ENCODE results near the gene TOMT. TPM values are rescaled to one million over a fixed set of nuclear protein-coding genes. Genes with fewer than 3 reads are reported as not detected.
A peak's percentile ranks its signal among the peaks of the same experiment; 100 is the strongest.

Gene TOMT, protein sequence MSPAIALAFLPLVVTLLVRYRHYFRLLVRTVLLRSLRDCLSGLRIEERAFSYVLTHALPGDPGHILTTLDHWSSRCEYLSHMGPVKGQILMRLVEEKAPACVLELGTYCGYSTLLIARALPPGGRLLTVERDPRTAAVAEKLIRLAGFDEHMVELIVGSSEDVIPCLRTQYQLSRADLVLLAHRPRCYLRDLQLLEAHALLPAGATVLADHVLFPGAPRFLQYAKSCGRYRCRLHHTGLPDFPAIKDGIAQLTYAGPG
- not detected in 2 replicates for polyA plus RNA-seq (2013)

DNA sequence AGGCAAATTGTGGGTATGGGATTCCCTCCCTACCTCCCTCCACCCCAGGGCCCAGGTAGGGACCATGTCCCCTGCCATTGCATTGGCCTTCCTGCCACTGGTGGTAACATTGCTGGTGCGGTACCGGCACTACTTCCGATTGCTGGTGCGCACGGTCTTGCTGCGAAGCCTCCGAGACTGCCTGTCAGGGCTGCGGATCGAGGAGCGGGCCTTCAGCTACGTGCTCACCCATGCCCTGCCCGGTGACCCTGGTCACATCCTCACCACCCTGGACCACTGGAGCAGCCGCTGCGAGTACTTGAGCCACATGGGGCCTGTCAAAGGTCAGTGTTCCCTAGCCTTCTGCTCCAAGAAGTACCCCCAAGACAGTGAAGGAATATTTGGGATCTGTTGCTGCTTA, at the start of gene TOMT:
TSS of gene TOMT (plus strand) at position 37 of the 400 bp plus-strand sequence. CDS start at position 65, 28 bp downstream.
- no peaks in the 10 kb centered on the region for H3K27me3 ChIP-seq (ENCODE audit: insufficient read depth, low read length)
- H3K79me2 ChIP-seq (ENCODE audit: control insufficient read depth, insufficient read depth, low read length, poor library complexity): peaks cover 11% of the 10 kb centered on the region
- peaks cover 12% of the 10 kb centered on the region for H3K79me1 ChIP-seq (ENCODE audit: low read length)
- no peak within 1 kb of the TSS for H3K18ac ChIP-seq (ENCODE audit: low read length)
- H3K14ac ChIP-seq (ENCODE audit: low read length): no peak within 1 kb of the TSS
- H2BK120ac ChIP-seq (ENCODE audit: insufficient read depth, low read length, poor library complexity): no peak within 1 kb of the TSS
- no peak within 1 kb of the TSS for H4K12ac ChIP-seq (ENCODE audit: low read depth, low read length)
- H2AFZ ChIP-seq (ENCODE audit: insufficient read depth, low read length, poor library complexity): no peak within 1 kb of the TSS
- H3K4me1 ChIP-seq (ENCODE audit: control insufficient read depth in 1 of 2, insufficient read depth in 2 of 2, low read length in 2 of 2): peaks cover 11 to 14% of the 10 kb centered on the region in 2 experiments
- no peak within 1 kb of the TSS for H3K4me2 ChIP-seq (ENCODE audit: low read length)
- H2BK5ac ChIP-seq (ENCODE audit: low read depth, low read length, poor library complexity): no peak within 1 kb of the TSS
- WGBS (ENCODE audit: extremely low coverage, insufficient coverage, insufficient read length): no CpG with 5 or more reads among the region's 14 CpGs
- H3K36me3 ChIP-seq (ENCODE audit: control insufficient read depth in 1 of 2, insufficient read depth in 2 of 2, low read length in 2 of 2): peaks cover 9 to 19% of the 10 kb centered on the region in 2 experiments
- H2AK5ac ChIP-seq (ENCODE audit: low read length): no peak within 1 kb of the TSS
- no peak within 1 kb of the TSS for H4K91ac ChIP-seq (ENCODE audit: low read depth, low read length)
- no peak within 1 kb of the TSS for H3K23ac ChIP-seq (ENCODE audit: low read length)
- DNase-seq: no peak
- H3K4ac ChIP-seq (ENCODE audit: low read depth, low read length): no peak within 1 kb of the TSS
- H4K8ac ChIP-seq (ENCODE audit: low read depth, low read length): no peak within 1 kb of the TSS
- no peak within 1 kb of the TSS for H3K27ac ChIP-seq (ENCODE audit: low read depth, low read length)
- H3K4me3 ChIP-seq (ENCODE audit: low read depth, low read length): no peak within 1 kb of the TSS
- H3K9ac ChIP-seq (ENCODE audit: low read length): no peak within 1 kb of the TSS
- H3K9me3 ChIP-seq (ENCODE audit: insufficient read depth, low read depth, low read length): no peaks in the 10 kb centered on the region
- peak within 1 kb of the TSS; percentile 17 for H2BK12ac ChIP-seq (ENCODE audit: low read length)

DNA sequence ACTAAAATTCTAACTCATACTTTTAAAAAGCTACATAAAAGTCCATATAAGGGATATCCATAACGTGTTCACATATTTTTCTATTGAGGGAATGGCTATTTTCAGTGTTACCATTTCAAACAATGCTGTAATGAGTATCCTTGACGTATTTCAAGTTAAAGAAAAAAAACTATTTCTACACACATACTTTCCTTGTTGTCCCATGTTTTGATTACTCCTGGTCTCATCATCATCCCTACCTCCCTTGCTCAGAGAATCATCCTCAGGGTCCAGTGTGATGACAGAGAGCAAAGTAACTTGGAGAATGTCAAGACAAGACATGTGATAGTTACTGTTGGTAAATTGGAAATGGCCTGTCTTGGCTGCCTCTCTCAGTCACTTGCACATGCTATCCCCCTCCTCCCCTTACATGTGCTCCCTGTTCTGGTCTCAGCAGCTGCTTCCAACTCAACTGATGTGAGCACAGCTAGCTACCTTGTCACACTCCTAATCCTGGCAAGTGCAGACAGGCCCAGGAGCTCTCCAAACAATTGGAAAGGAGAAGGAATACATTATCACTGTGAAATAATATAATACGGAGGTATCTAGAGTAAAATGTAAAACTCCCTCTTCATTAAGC, 47.2 kb upstream of the TOMT start:
- H3K14ac ChIP-seq (ENCODE audit: low read length): no peak overlapping the region
- no peak overlapping the region for H4K8ac ChIP-seq (ENCODE audit: low read depth, low read length)
- no peaks in the 10 kb centered on the region for H3K27me3 ChIP-seq (ENCODE audit: insufficient read depth, low read length)
- no peak overlapping the region for H2AFZ ChIP-seq (ENCODE audit: insufficient read depth, low read length, poor library complexity)
- H2BK12ac ChIP-seq (ENCODE audit: low read length): no peak overlapping the region
- no peak overlapping the region for H3K4me3 ChIP-seq (ENCODE audit: low read depth, low read length)
- H2BK120ac ChIP-seq (ENCODE audit: insufficient read depth, low read length, poor library complexity): no peak overlapping the region
- H3K4me2 ChIP-seq (ENCODE audit: low read length): no peak overlapping the region
- H3K27ac ChIP-seq (ENCODE audit: low read depth, low read length): no peak overlapping the region
- H3K9me3 ChIP-seq (ENCODE audit: insufficient read depth, low read depth, low read length): no peaks in the 10 kb centered on the region
- no peak overlapping the region for H4K91ac ChIP-seq (ENCODE audit: low read depth, low read length)
- no peaks in the 10 kb centered on the region for H3K79me1 ChIP-seq (ENCODE audit: low read length)
- no CpG with 5 or more reads among the region's 3 CpGs for WGBS (ENCODE audit: extremely low coverage, insufficient coverage, insufficient read length)
- H3K18ac ChIP-seq (ENCODE audit: low read length): no peak overlapping the region
- H2BK5ac ChIP-seq (ENCODE audit: low read depth, low read length, poor library complexity): no peak overlapping the region
- H3K9ac ChIP-seq (ENCODE audit: low read length): no peak overlapping the region
- no peak overlapping the region for H4K12ac ChIP-seq (ENCODE audit: low read depth, low read length)
- H3K4ac ChIP-seq (ENCODE audit: low read depth, low read length): no peak overlapping the region
- H2AK5ac ChIP-seq (ENCODE audit: low read length): no peak overlapping the region
- no peaks in the 10 kb centered on the region for H3K4me1 ChIP-seq (ENCODE audit: control insufficient read depth in 1 of 2, insufficient read depth in 2 of 2, low read length in 2 of 2)
- no peak overlapping the region for H3K23ac ChIP-seq (ENCODE audit: low read length)
- peaks cover 3 to 4% of the 10 kb centered on the region in 2 experiments for H3K36me3 ChIP-seq (ENCODE audit: control insufficient read depth in 1 of 2, insufficient read depth in 2 of 2, low read length in 2 of 2)
- H3K79me2 ChIP-seq (ENCODE audit: control insufficient read depth, insufficient read depth, low read length, poor library complexity): no peaks in the 10 kb centered on the region
- DNase-seq: peak in 1 of 2 donors; percentile 66

DNA sequence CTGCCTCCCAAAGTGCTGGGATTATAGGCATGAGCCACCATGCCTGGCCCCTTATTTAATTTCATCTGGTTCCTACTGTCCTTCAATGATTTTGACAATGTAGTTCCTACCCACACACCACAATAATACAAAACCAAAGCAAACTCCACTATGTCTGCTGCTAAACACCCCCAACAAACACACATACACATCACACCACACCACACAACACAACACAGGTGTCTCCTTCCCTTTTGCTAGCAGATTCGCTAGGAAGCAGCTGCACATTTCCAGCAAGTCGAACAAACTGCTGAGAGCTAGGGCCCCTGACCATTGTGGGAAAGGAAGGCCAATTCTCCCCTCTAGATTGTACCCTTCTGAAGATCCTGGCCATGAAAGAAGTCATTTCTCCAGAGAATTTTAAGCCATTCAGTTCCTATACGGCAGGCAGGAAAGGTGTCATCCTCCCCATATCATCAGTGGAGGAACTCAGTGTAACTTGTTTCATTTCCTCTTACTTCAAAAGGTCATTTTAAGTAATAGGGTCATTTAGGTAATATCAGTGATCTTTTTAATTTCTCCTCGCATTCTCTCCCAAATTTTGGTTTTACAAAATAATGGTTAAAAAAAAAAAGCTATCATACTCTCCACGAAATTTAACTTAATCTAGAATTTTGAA, 43.9 kb upstream of the TOMT start:
- no peak overlapping the region for H3K18ac ChIP-seq (ENCODE audit: low read length)
- no peak overlapping the region for H4K8ac ChIP-seq (ENCODE audit: low read depth, low read length)
- no peaks in the 10 kb centered on the region for H3K27me3 ChIP-seq (ENCODE audit: insufficient read depth, low read length)
- H2AK5ac ChIP-seq (ENCODE audit: low read length): no peak overlapping the region
- no peak overlapping the region for H2AFZ ChIP-seq (ENCODE audit: insufficient read depth, low read length, poor library complexity)
- no peak overlapping the region for H2BK120ac ChIP-seq (ENCODE audit: insufficient read depth, low read length, poor library complexity)
- H3K79me1 ChIP-seq (ENCODE audit: low read length): no peaks in the 10 kb centered on the region
- no peak overlapping the region for H4K91ac ChIP-seq (ENCODE audit: low read depth, low read length)
- no peak overlapping the region for H3K4me2 ChIP-seq (ENCODE audit: low read length)
- no CpG with 5 or more reads among the region's 5 CpGs for WGBS (ENCODE audit: extremely low coverage, insufficient coverage, insufficient read length)
- no peak overlapping the region for H2BK12ac ChIP-seq (ENCODE audit: low read length)
- no peak overlapping the region for H3K4me3 ChIP-seq (ENCODE audit: low read depth, low read length)
- no peak overlapping the region for H3K9ac ChIP-seq (ENCODE audit: low read length)
- peaks cover 4 to 5% of the 10 kb centered on the region in 2 experiments for H3K36me3 ChIP-seq (ENCODE audit: control insufficient read depth in 1 of 2, insufficient read depth in 2 of 2, low read length in 2 of 2)
- no peak for DNase-seq
- no peak overlapping the region for H3K14ac ChIP-seq (ENCODE audit: low read length)
- H2BK5ac ChIP-seq (ENCODE audit: low read depth, low read length, poor library complexity): no peak overlapping the region
- no peaks in the 10 kb centered on the region for H3K79me2 ChIP-seq (ENCODE audit: control insufficient read depth, insufficient read depth, low read length, poor library complexity)
- H3K4me1 ChIP-seq (ENCODE audit: control insufficient read depth in 1 of 2, insufficient read depth in 2 of 2, low read length in 2 of 2): no peaks in the 10 kb centered on the region
- H4K12ac ChIP-seq (ENCODE audit: low read depth, low read length): no peak overlapping the region
- H3K23ac ChIP-seq (ENCODE audit: low read length): no peak overlapping the region
- H3K9me3 ChIP-seq (ENCODE audit: insufficient read depth, low read depth, low read length): no peaks in the 10 kb centered on the region
- H3K27ac ChIP-seq (ENCODE audit: low read depth, low read length): no peak overlapping the region
- H3K4ac ChIP-seq (ENCODE audit: low read depth, low read length): no peak overlapping the region

DNA sequence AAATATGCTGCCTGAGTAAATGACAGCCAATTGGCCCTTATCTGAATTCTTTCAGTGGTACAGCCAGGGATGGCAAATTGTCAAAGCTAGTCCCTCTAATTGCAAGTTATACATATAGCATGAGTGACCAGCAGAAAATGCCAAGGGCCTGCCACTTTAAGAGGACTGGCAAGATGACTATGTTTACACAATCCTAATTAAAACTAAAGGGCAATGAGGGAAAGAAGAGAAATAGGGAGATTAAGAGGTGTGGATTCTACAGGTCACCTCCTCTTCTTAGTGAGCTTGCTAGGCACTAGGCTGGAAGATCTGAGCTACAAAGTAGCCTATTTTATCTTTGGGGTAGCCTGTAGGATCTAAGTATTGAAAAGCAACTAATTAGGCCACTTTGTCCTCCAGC, 38.9 kb upstream of the TOMT start:
- no peak overlapping the region for H3K27ac ChIP-seq (ENCODE audit: low read depth, low read length)
- no peak overlapping the region for H3K18ac ChIP-seq (ENCODE audit: low read length)
- H3K4me3 ChIP-seq (ENCODE audit: low read depth, low read length): no peak overlapping the region
- H3K4me1 ChIP-seq (ENCODE audit: control insufficient read depth in 1 of 2, insufficient read depth in 2 of 2, low read length in 2 of 2): peaks cover 3 to 12% of the 10 kb centered on the region in 2 experiments
- H3K4me2 ChIP-seq (ENCODE audit: low read length): no peak overlapping the region
- H2AFZ ChIP-seq (ENCODE audit: insufficient read depth, low read length, poor library complexity): no peak overlapping the region
- no peak for DNase-seq
- H4K12ac ChIP-seq (ENCODE audit: low read depth, low read length): no peak overlapping the region
- no peaks in the 10 kb centered on the region for H3K9me3 ChIP-seq (ENCODE audit: insufficient read depth, low read depth, low read length)
- peaks cover 3% of the 10 kb centered on the region for H3K79me2 ChIP-seq (ENCODE audit: control insufficient read depth, insufficient read depth, low read length, poor library complexity)
- no peak overlapping the region for H2AK5ac ChIP-seq (ENCODE audit: low read length)
- H3K9ac ChIP-seq (ENCODE audit: low read length): no peak overlapping the region
- no peak overlapping the region for H3K23ac ChIP-seq (ENCODE audit: low read length)
- H3K27me3 ChIP-seq (ENCODE audit: insufficient read depth, low read length): no peaks in the 10 kb centered on the region
- no peak overlapping the region for H2BK12ac ChIP-seq (ENCODE audit: low read length)
- no peak overlapping the region for H3K4ac ChIP-seq (ENCODE audit: low read depth, low read length)
- no peak overlapping the region for H2BK5ac ChIP-seq (ENCODE audit: low read depth, low read length, poor library complexity)
- H4K91ac ChIP-seq (ENCODE audit: low read depth, low read length): no peak overlapping the region
- H3K14ac ChIP-seq (ENCODE audit: low read length): no peak overlapping the region
- no peak overlapping the region for H2BK120ac ChIP-seq (ENCODE audit: insufficient read depth, low read length, poor library complexity)
- peaks cover 5% of the 10 kb centered on the region for H3K79me1 ChIP-seq (ENCODE audit: low read length)
- H3K36me3 ChIP-seq (ENCODE audit: control insufficient read depth in 1 of 2, insufficient read depth in 2 of 2, low read length in 2 of 2): peaks cover 6 to 8% of the 10 kb centered on the region in 2 experiments
- no peak overlapping the region for H4K8ac ChIP-seq (ENCODE audit: low read depth, low read length)
